Choroid plexus epithelial cell (primary cell): ENCODE measurements around the gene CAT.
A peak's percentile ranks its signal among the peaks of the same experiment; 100 is the strongest.

ENCODE experiments used
- DNase-seq: peaks from one replicate; pipeline ENCODE4 v3.0.0-alpha.2; 2010; ENCODE audit warnings: low read depth
- H3K4me3 ChIP-seq: 2 replicates; pipeline ENCODE4 v1.5.1; 2011; ENCODE audit warnings: low read depth, mild to moderate bottlenecking, control low read depth, low read length, moderate library complexity
- CTCF ChIP-seq: conservative IDR thresholded peaks from 2 replicates; pipeline ENCODE4 v1.5.1; 2011; ENCODE audit warnings: low read depth, mild to moderate bottlenecking, control low read depth, inconsistent platforms, low read length, moderate library complexity

The CAT gene

GRCh38 chr11:34478845-34479663 lies 40.3 kb downstream of the CAT start:
- DNase-seq, result no peak
- no peak overlapping the region for H3K4me3 ChIP-seq
- no peak for TF ChIP-seq CTCF

GRCh38 chr11:34480314-34480713 lies 41.6 kb downstream of the CAT start:
- DNase-seq, result peak; percentile 38
- TF ChIP-seq CTCF, result no peak

GRCh38 chr11:34481307-34481706 lies 42.6 kb downstream of the CAT start:
- no peak for DNase-seq
- no peak overlapping the region for H3K4me3 ChIP-seq
- TF ChIP-seq CTCF, result no peak

More at GRCh38 chr11:34480314-34480713, 41.6 kb downstream of the CAT start:
- H3K4me3 ChIP-seq, result no peak overlapping the region

- H3K4me3 ChIP-seq, result no peak overlapping the region
- DNase-seq, result no peak
- no peak for TF ChIP-seq CTCF
Measured at GRCh38 chr11:34483106-34483874, 44.6 kb downstream of the CAT start.

GRCh38 chr11:34487430-34487829 lies 48.7 kb downstream of the CAT start:
- no peak for TF ChIP-seq CTCF
- no peak overlapping the region for H3K4me3 ChIP-seq
- DNase-seq, result no peak

- TF ChIP-seq CTCF, result no peak
- DNase-seq, result no peak
- H3K4me3 ChIP-seq, result no peak overlapping the region
Measured at GRCh38 chr11:34488855-34489557, 50.3 kb downstream of the CAT start.
